ENCODE measurements around the gene RASAL2.
"Not testable (repeated sequence)": the region's sequence is repeated elsewhere in the genome, so short reads cannot be mapped to it uniquely, and the experiment has no call there.

Gene RASAL2

GRCh38 chr1:178345807-178346206 lies 251.9 kb downstream of the RASAL2 start:
- no peak overlapping the region for H3K4me3 ChIP-seq (ENCODE audit: low read length)
- no peak for TF ChIP-seq ZNF274 (IDR thresholded peaks at IDR 0.05; ENCODE audit: low read depth, low read length)

- no peak overlapping the region for H3K4me3 ChIP-seq (ENCODE audit: low read length)
- no peak for TF ChIP-seq ZNF274 (IDR thresholded peaks at IDR 0.05; ENCODE audit: low read depth, low read length)
Measured at GRCh38 chr1:178349801-178350200, 255.9 kb downstream of the RASAL2 start.

DNA sequence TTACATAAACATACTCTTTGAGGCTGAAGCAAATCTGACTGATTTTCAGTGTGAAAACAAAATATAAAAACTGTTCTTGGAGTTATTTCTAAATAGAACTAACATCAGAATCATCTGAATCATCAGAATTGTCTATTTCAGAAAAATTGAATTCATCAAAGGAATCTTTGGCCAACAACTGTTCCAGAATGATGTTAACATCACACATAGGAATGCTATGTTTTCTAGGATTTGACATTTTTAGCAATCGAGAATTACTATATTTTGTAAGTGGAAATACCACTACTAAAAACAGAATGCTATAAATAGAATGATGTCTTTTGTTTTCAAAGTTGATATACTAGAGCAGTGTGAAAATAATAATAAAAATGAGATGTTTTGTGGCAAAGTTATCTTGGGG lies 258.0 kb downstream of the RASAL2 start:
- H3K4me3 ChIP-seq (ENCODE audit: low read length): not testable (repeated sequence)

- no peak overlapping the region for H3K4me3 ChIP-seq (ENCODE audit: low read length)
- no peak for TF ChIP-seq ZNF274 (IDR thresholded peaks at IDR 0.05; ENCODE audit: low read depth, low read length)
Measured at GRCh38 chr1:178352790-178353416, 259.0 kb downstream of the RASAL2 start.

- TF ChIP-seq ZNF274 (IDR thresholded peaks at IDR 0.05; ENCODE audit: low read depth, low read length): no peak
- H3K4me3 ChIP-seq (ENCODE audit: low read length): no peak overlapping the region
Measured at GRCh38 chr1:178353524-178353923, 259.6 kb downstream of the RASAL2 start.

- TF ChIP-seq ZNF274 (IDR thresholded peaks at IDR 0.05; ENCODE audit: low read depth, low read length): no peak
- no peak overlapping the region for H3K4me3 ChIP-seq (ENCODE audit: low read length)
Measured at GRCh38 chr1:178354816-178355215, 260.9 kb downstream of the RASAL2 start.

DNA sequence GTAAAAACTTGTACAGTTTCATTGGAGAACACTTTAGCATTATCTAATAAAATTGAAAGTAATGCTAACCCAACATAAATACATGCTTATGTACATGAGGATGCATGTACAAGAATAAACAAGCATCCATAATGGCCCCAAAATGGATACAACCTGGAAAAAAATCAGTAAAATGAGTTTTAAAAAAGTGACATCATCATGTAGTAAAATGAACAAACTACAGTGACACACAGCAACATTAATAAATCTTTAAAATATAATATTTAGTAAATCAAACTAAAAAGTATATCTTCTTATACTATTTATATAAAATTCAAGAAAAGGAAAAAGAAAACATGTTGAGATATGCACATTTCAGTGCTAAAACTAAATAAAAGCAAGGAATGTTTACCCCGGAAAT lies 262.4 kb downstream of the RASAL2 start:
- no peak for TF ChIP-seq ZNF274 (IDR thresholded peaks at IDR 0.05; ENCODE audit: low read depth, low read length)
- no peak overlapping the region for H3K4me3 ChIP-seq (ENCODE audit: low read length)

DNA sequence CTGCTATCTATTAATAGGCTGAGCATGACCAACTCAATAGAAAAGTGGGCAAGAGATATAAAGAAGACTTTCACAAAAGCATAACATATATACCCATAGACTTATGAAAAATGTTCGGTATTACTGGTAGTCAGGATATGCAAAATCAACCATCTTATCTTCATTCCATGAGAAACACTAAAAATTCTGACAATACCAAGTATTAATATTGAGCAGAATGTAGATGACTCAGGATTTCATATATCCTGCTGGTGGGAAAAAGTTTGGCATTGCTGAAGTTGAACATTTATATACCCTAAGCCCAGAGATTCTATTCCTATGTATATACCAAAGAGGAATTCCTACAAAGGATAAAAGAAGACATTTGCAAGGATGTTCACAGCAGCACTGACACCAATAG lies 264.6 kb downstream of the RASAL2 start:
- no peak overlapping the region for H3K4me3 ChIP-seq (ENCODE audit: low read length)
- no peak for TF ChIP-seq ZNF274 (IDR thresholded peaks at IDR 0.05; ENCODE audit: low read depth, low read length)

- no peak for TF ChIP-seq ZNF274 (IDR thresholded peaks at IDR 0.05; ENCODE audit: low read depth, low read length)
- H3K4me3 ChIP-seq (ENCODE audit: low read length): no peak overlapping the region
Measured at GRCh38 chr1:178360421-178360820, 266.5 kb downstream of the RASAL2 start.

DNA sequence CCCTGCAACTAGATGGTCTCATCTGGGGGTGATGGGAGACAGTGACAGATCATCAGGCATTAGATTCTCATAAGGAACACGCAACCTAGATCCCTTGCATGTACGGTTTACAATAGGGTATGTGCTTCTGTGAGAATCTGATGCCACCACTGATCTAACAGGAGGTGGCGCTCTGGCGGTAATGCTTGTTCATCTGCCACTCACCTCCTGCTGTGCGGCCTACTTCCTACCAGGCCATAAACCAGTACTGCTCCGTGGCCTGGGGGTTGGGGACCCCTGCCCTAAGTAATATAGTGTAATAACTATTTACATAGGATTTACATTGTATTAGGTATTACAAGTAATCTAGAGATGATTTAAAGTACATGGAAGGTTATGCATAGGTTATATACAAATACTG lies 267.9 kb downstream of the RASAL2 start:
- H3K4me3 ChIP-seq (ENCODE audit: low read length): no peak overlapping the region
- TF ChIP-seq ZNF274 (IDR thresholded peaks at IDR 0.05; ENCODE audit: low read depth, low read length): no peak

DNA sequence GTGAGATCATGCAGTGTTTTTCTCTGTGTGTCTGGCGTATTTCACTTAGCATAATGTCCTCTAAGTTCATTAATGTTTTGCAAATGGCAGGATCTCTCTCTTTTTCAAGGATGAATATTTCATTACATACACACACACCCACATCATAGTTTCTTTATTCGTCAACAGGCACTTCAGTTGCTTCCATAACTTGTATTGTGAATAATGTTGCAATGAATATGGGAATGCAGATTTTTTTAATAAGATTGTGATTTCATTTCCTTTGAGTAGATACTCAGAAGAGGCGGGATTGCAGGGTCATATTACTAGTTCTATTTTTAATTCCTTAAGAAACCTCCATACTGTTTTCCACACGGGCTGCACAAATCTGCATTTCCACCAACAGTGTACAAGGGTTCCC lies 268.8 kb downstream of the RASAL2 start:
- no peak for TF ChIP-seq ZNF274 (IDR thresholded peaks at IDR 0.05; ENCODE audit: low read depth, low read length)
- no peak overlapping the region for H3K4me3 ChIP-seq (ENCODE audit: low read length)

GRCh38 chr1:178364782-178365181 lies 270.9 kb downstream of the RASAL2 start:
- no peak overlapping the region for H3K4me3 ChIP-seq (ENCODE audit: low read length)
- TF ChIP-seq ZNF274 (IDR thresholded peaks at IDR 0.05; ENCODE audit: low read depth, low read length): no peak

DNA sequence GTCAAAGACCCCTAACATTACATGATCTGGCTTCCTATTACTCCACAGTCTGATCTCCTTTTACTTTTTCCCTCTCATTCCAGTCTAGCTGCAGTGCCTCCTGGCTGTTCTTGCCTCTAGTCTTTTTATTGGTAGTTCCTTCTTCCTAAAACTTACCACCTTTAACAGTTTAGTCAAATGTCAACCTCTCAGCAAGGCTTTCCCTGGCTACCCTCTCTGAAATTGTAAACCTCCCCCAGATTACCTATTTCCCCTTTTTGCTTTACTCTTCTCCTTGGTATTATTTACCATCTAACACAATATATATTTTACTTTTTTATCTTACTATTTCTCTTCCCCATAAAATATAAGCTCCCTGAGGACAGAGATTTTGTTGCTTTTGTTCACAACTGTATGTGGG lies 273.2 kb downstream of the RASAL2 start:
- no peak for TF ChIP-seq ZNF274 (IDR thresholded peaks at IDR 0.05; ENCODE audit: low read depth, low read length)
- no peak overlapping the region for H3K4me3 ChIP-seq (ENCODE audit: low read length)

- no peak overlapping the region for H3K4me3 ChIP-seq (ENCODE audit: low read length)
- no peak for TF ChIP-seq ZNF274 (IDR thresholded peaks at IDR 0.05; ENCODE audit: low read depth, low read length)
Measured at GRCh38 chr1:178368208-178368607, 274.3 kb downstream of the RASAL2 start.

GRCh38 chr1:178371235-178371634 lies 277.3 kb downstream of the RASAL2 start:
- H3K4me3 ChIP-seq (ENCODE audit: low read length): peak overlapping the region; percentile 43; the same call in 1 of the 2 replicates
- TF ChIP-seq ZNF274 (IDR thresholded peaks at IDR 0.05; ENCODE audit: low read depth, low read length): no peak

DNA sequence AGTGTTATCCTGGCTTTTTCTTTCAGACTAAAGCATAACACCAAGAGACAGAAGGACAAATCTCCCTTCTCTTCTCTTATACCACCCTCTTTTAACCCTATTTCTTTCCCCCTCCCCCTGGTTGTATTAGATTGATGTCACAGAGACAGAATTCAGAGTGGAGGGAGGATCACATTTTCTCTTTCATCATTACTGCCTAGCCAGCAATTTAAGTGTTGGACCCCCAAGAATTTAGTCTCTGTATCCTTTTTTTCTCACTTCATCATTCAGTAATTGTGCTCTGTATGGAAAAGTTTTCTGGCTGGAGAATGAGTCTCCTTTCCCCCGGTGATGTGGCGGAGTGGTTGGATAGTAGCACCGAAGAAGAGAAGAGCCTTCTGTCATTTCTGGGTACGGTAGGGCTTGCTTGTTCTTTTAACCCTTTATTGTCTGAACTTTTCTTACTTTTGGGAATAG lies 278.1 kb downstream of the RASAL2 start:
- no peak for TF ChIP-seq ZNF274 (IDR thresholded peaks at IDR 0.05; ENCODE audit: low read depth, low read length)
- no peak overlapping the region for H3K4me3 ChIP-seq (ENCODE audit: low read length)
